Astrocyte (in vitro differentiated cells and primary cell): ENCODE measurements around the gene CFAP157. TPM values are rescaled to one million over a fixed set of nuclear protein-coding genes. Genes with fewer than 3 reads are reported as not detected.

Source experiments
- DNase-seq: peaks from one replicate; pipeline ENCODE4 v3.0.0-alpha.2; 2010; ENCODE audit warnings: low read depth
- FAIRE-seq: peaks from 2 replicates; lab custom pipeline; 2011; peaks lifted over from hg19 to GRCh38; lab: Jason Lieb, UNC
- H2AFZ ChIP-seq: 2 replicates; pipeline ENCODE4 v1.6.0; 2012; ENCODE audit warnings: low read depth, low read length, inconsistent platforms
- H3K27ac ChIP-seq: 2 replicates; pipeline ENCODE4 v1.5.1; 2011; ENCODE audit warnings: low read depth, low read length, inconsistent platforms
- H3K27me3 ChIP-seq: 2 replicates; pipeline ENCODE4 v1.6.0; 2011; ENCODE audit warnings: low read length, inconsistent platforms; ENCODE audit not compliant: insufficient read depth
- H3K36me3 ChIP-seq: 2 replicates; pipeline ENCODE4 v1.5.1; 2011; ENCODE audit warnings: low read length, inconsistent platforms; ENCODE audit not compliant: insufficient read depth
- H3K4me1 ChIP-seq: 2 replicates; pipeline ENCODE4 v1.5.1; 2011; ENCODE audit warnings: low read length, inconsistent platforms; ENCODE audit not compliant: insufficient read depth
- H3K4me2 ChIP-seq: 2 replicates; pipeline ENCODE4 v1.6.0; 2012; ENCODE audit warnings: low read length, inconsistent platforms
- H3K4me3 ChIP-seq: 2 replicates; pipeline ENCODE4 v1.5.1; 2011; ENCODE audit warnings: low read depth, mild to moderate bottlenecking, low read length, inconsistent platforms; ENCODE audit not compliant: insufficient read depth
- H3K79me2 ChIP-seq: 2 replicates; pipeline ENCODE4 v1.6.0; 2012; ENCODE audit warnings: mild to moderate bottlenecking, low read length, inconsistent platforms; ENCODE audit not compliant: insufficient read depth
- H3K9ac ChIP-seq: 2 replicates; pipeline ENCODE4 v1.6.0; 2012; ENCODE audit warnings: mild to moderate bottlenecking, low read length, inconsistent platforms
- H3K9me3 ChIP-seq: 2 replicates; pipeline ENCODE4 v1.5.1; 2012; ENCODE audit warnings: low read depth, mild to moderate bottlenecking, low read length, inconsistent platforms; ENCODE audit not compliant: insufficient read depth
- H4K20me1 ChIP-seq: 2 replicates; pipeline ENCODE4 v1.6.0; 2012; ENCODE audit warnings: low read length, inconsistent platforms; ENCODE audit not compliant: insufficient read depth
- H3K27ac Mint-ChIP-seq: one replicate; pipeline ENCODE4 v1.8.0; 2021; ENCODE audit warnings: mild to moderate bottlenecking, mixed read lengths; ENCODE audit not compliant: unreplicated experiment
- H3K27me3 Mint-ChIP-seq: one replicate; pipeline ENCODE4 v1.8.0; 2021; ENCODE audit warnings: low read depth, mixed read lengths; ENCODE audit not compliant: unreplicated experiment
- H3K36me3 Mint-ChIP-seq: one replicate; pipeline ENCODE4 v1.8.0; 2021; ENCODE audit warnings: low read depth, mixed read lengths; ENCODE audit not compliant: unreplicated experiment
- H3K4me1 Mint-ChIP-seq: one replicate; pipeline ENCODE4 v1.8.0; 2021; ENCODE audit warnings: low read depth, mixed read lengths; ENCODE audit not compliant: unreplicated experiment
- H3K4me3 Mint-ChIP-seq: one replicate; pipeline ENCODE4 v1.8.0; 2021; ENCODE audit warnings: mild to moderate bottlenecking, moderate library complexity, mixed read lengths; ENCODE audit not compliant: unreplicated experiment
- H3K9me3 Mint-ChIP-seq: one replicate; pipeline ENCODE4 v1.8.0; 2021; ENCODE audit warnings: mild to moderate bottlenecking, mixed read lengths; ENCODE audit not compliant: unreplicated experiment
- EZH2 ChIP-seq: IDR thresholded peaks from 2 replicates; pipeline ENCODE4 v1.6.1; 2012; ENCODE audit warnings: mild to moderate bottlenecking, low read length, inconsistent platforms; ENCODE audit not compliant: insufficient read depth
- total RNA-seq: library from RNA; stranded (reverse); gene quantifications from 2 replicates; pipeline ENCODE4 v1.2.1, GENCODE V29; 2021
- TF ChIP-seq, protein P1 (sequence below): IDR thresholded peaks from 2 replicates; pipeline ENCODE4 v1.5.1; 2011; ENCODE audit warnings: low read depth, mild to moderate bottlenecking, inconsistent platforms, low read length, moderate library complexity; ENCODE audit not compliant: insufficient read depth

Gene CFAP157
- total RNA-seq, 1 donor from 2014 or later: 0.09 TPM

DNA sequence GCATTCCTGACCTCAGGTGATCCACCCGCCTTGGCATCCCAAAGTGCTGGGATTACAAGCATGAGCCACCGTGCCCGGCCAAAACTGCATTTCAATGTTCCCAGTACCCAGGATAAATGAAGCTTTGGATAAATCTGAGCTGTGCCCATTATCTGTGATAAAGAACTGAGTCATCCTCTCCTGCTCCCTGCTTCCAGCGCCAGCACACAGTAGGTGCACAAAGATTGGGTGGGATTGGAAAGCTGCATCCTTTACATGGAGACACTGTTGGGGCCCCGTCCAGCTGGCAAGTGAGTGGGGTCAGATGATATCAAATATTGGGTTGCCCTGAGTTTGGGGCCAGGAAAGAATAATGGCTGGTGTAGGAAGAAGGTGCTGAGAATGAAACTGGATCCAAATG is 54.3 kb downstream of the CFAP157 start:
- no peak overlapping the region for H3K27ac Mint-ChIP-seq
- peaks cover 16% of the 10 kb centered on the region for H3K27me3 Mint-ChIP-seq
- no peak for FAIRE-seq

DNA sequence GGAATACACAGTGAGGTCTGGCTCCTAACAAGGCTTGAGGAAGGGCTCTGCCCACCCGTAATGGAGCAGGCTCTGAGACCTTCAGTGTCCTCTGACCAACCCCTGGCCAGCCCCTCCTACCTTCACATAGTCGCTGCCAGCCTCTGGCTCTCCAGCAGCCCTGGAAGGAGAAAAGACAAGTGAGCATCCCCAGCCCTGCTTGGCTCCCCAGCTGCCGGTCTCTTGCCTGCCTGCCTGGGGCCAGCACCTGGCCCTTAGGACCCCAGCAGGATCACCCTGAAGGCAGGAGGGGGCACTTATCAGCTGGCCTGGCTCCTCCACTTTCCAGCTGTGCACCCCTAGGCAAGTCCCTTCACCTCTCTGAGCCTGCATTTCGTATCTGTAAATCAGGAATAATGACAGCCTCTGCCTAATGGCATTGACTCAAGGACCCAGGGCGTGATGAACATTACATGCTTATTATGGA is 54.7 kb downstream of the CFAP157 start:
- Mint-ChIP-seq H3K36me3 (peaks cover 10% of the 10 kb centered on the region), H3K27ac (no peak overlapping the region), H3K4me3 (no peak overlapping the region), H3K4me1 (peaks cover 20% of the 10 kb centered on the region), H3K27me3 (peaks cover 15% of the 10 kb centered on the region), H3K9me3 (peaks cover 4% of the 10 kb centered on the region)
- Histone ChIP-seq H3K27ac (no peak overlapping the region), H4K20me1 (no peaks in the 10 kb centered on the region), H3K36me3 (no peaks in the 10 kb centered on the region), H3K9me3 (no peaks in the 10 kb centered on the region), H3K4me2 (no peak overlapping the region), H3K79me2 (no peaks in the 10 kb centered on the region), H3K4me1 (no peaks in the 10 kb centered on the region), H3K27me3 (no peaks in the 10 kb centered on the region), H3K9ac (no peak overlapping the region), H3K4me3 (no peak overlapping the region), H2AFZ (no peak overlapping the region)
- no peak for FAIRE-seq
- no peak for DNase-seq
- no peak for TF ChIP-seq EZH2
- TF ChIP-seq, protein P1, sequence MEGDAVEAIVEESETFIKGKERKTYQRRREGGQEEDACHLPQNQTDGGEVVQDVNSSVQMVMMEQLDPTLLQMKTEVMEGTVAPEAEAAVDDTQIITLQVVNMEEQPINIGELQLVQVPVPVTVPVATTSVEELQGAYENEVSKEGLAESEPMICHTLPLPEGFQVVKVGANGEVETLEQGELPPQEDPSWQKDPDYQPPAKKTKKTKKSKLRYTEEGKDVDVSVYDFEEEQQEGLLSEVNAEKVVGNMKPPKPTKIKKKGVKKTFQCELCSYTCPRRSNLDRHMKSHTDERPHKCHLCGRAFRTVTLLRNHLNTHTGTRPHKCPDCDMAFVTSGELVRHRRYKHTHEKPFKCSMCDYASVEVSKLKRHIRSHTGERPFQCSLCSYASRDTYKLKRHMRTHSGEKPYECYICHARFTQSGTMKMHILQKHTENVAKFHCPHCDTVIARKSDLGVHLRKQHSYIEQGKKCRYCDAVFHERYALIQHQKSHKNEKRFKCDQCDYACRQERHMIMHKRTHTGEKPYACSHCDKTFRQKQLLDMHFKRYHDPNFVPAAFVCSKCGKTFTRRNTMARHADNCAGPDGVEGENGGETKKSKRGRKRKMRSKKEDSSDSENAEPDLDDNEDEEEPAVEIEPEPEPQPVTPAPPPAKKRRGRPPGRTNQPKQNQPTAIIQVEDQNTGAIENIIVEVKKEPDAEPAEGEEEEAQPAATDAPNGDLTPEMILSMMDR: no peak

More for the DNA sequence above, 54.3 kb downstream of the CFAP157 start:
- Histone ChIP-seq H3K27me3 (no peaks in the 10 kb centered on the region), H3K79me2 (no peaks in the 10 kb centered on the region), H4K20me1 (no peaks in the 10 kb centered on the region), H3K4me3 (no peak overlapping the region), H3K36me3 (no peaks in the 10 kb centered on the region), H3K27ac (no peak overlapping the region), H3K4me1 (no peaks in the 10 kb centered on the region), H3K4me2 (no peak overlapping the region), H2AFZ (no peak overlapping the region), H3K9me3 (no peaks in the 10 kb centered on the region), H3K9ac (no peak overlapping the region)
- no peak for DNase-seq
- Mint-ChIP-seq H3K4me3 (no peak overlapping the region), H3K9me3 (peaks cover 2% of the 10 kb centered on the region), H3K36me3 (peaks cover 6% of the 10 kb centered on the region), H3K4me1 (peaks cover 20% of the 10 kb centered on the region)
- TF ChIP-seq, protein P1: no peak
- no peak for TF ChIP-seq EZH2

DNA sequence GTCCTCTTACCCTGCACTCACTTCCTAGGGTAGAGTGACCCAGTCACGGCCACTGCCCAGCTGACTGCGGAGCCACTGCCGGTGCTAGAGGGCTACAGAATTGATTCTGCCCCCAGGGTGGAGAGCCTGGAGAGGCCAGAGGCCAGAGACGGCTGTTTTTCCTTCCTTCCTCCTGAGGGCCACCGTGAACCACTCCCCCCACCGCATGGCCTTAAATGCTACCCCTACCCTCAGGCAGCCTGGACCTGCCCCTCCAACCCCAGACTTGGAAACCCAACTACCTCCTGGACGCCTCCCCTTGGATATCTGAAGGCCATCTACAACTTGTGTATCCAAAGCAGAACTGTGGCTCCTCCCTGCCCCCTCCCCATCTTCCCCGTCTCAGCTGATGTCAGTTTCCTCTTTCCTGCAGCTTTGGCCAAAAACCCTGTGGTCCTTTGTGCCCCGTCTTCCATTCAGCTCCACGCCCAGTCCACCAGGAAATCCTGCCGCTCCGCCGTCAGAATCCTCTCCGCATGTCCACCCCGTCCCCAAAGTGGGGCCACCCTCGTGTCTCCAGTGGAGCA is 55.4 kb downstream of the CFAP157 start:
- H3K4me3 ChIP-seq: no peak overlapping the region
- TF ChIP-seq, protein P1: no peak
- TF ChIP-seq EZH2: no peak
- H3K4me1 ChIP-seq: peaks cover 2% of the 10 kb centered on the region
- no peak overlapping the region for H3K9ac ChIP-seq
- H2AFZ ChIP-seq: no peak overlapping the region
- Mint-ChIP-seq H3K4me3 (no peak overlapping the region), H3K4me1 (peaks cover 23% of the 10 kb centered on the region), H3K36me3 (peaks cover 10% of the 10 kb centered on the region), H3K9me3 (peaks cover 4% of the 10 kb centered on the region), H3K27ac (peak overlapping the region; percentile 7), H3K27me3 (peaks cover 15% of the 10 kb centered on the region)
- H3K27ac ChIP-seq: no peak overlapping the region
- DNase-seq (no peak), FAIRE-seq (no peak)
- no peaks in the 10 kb centered on the region for H3K36me3 ChIP-seq
- H3K9me3 ChIP-seq: no peaks in the 10 kb centered on the region
- H3K27me3 ChIP-seq: no peaks in the 10 kb centered on the region
- no peaks in the 10 kb centered on the region for H4K20me1 ChIP-seq
- no peaks in the 10 kb centered on the region for H3K79me2 ChIP-seq
- H3K4me2 ChIP-seq: no peak overlapping the region
